T1000 (cell line): ENCODE results near the gene VPS35.
"Not testable (repeated sequence)": the region's sequence is repeated elsewhere in the genome, so short reads cannot be mapped to it uniquely, and the experiment has no call there.

ENCODE experiments used
- DNase-seq: peaks from one replicate; lab custom pipeline; 2025; ENCODE audit warnings: mixed read lengths; lab: John Stamatoyannopoulos, UW

VPS35 gene

GRCh38 chr16:46712911-46713310, 23.9 kb upstream of the VPS35 start:
- no peak for DNase-seq

- no peak for DNase-seq
Observed at GRCh38 chr16:46711106-46712058, 22.4 kb upstream of the VPS35 start.

- DNase-seq: no peak
Observed at GRCh38 chr16:46709469-46710005, 20.6 kb upstream of the VPS35 start.

- no peak for DNase-seq
Observed at GRCh38 chr16:46706642-46707041, 17.7 kb upstream of the VPS35 start.

- DNase-seq: no peak
Observed at GRCh38 chr16:46702030-46702429, 13.1 kb upstream of the VPS35 start.

- no peak for DNase-seq
Observed at GRCh38 chr16:46701615-46702014, 12.6 kb upstream of the VPS35 start.

GRCh38 chr16:46700048-46700447, 11.1 kb upstream of the VPS35 start:
- DNase-seq: no peak

- DNase-seq: no peak
Observed at GRCh38 chr16:46696957-46697356, 8.0 kb upstream of the VPS35 start.

- DNase-seq: no peak
Observed at GRCh38 chr16:46695937-46696336, 7.0 kb upstream of the VPS35 start.

GRCh38 chr16:46693598-46693997, 4.6 kb upstream of the VPS35 start:
- no peak for DNase-seq

GRCh38 chr16:46691726-46692125, 2.7 kb upstream of the VPS35 start:
- no peak for DNase-seq

- DNase-seq: no peak
Observed at GRCh38 chr16:46690281-46691178, 1.6 kb upstream of the VPS35 start.

GRCh38 chr16:46689365-46690280, 645 bp upstream of the VPS35 start, which contains the start of gene ORC6:
Gene ORC6, plus strand, starts transcription at chr16:46689659. Its CDS starts 47 bp downstream, at chr16:46689706.
- DNase-seq: peak; percentile 94

- DNase-seq: no peak
Observed at GRCh38 chr16:46688101-46688653, 801 bp downstream of the VPS35 start.

- no peak for DNase-seq
Observed at GRCh38 chr16:46687486-46687885, 1.5 kb downstream of the VPS35 start.

- DNase-seq: no peak
Observed at GRCh38 chr16:46686815-46687473, 2.0 kb downstream of the VPS35 start.

- not testable (repeated sequence) for DNase-seq
Observed at GRCh38 chr16:46681867-46682266, 7.1 kb downstream of the VPS35 start.

GRCh38 chr16:46677943-46678342, 11.0 kb downstream of the VPS35 start:
- not testable (repeated sequence) for DNase-seq

GRCh38 chr16:46673320-46674013, 15.5 kb downstream of the VPS35 start:
- DNase-seq: no peak

GRCh38 chr16:46662123-46662522, 26.9 kb downstream of the VPS35 start:
- no peak for DNase-seq
